ENCODE data around the gene AUNIP.

- TF ChIP-seq CTCF (IDR thresholded peaks at IDR 0.05) (peak in 1 of 3 experiments; percentile 22), POLR2A (IDR thresholded peaks at IDR 0.05) (peak in 1 of 2 donors; percentile 57)
These were observed at the start of gene AUNIP for GRCh38 chr1:25858906-25859789.
